HTERT RPE-1 (cell line): Measurements from ENCODE around the gene IGSF11.
"Not testable (repeated sequence)": the region's sequence is repeated elsewhere in the genome, so short reads cannot be mapped to it uniquely, and the experiment has no call there.

ENCODE experiments used
- in situ Hi-C: fragments of 300-500 bp; cut with MboI; formaldehyde crosslinking; loops from 4 replicates; pipeline ENCODE4 v1.14.3; 2020; ENCODE audit warnings: low sequenced_read_pairs

The IGSF11 gene

DNA sequence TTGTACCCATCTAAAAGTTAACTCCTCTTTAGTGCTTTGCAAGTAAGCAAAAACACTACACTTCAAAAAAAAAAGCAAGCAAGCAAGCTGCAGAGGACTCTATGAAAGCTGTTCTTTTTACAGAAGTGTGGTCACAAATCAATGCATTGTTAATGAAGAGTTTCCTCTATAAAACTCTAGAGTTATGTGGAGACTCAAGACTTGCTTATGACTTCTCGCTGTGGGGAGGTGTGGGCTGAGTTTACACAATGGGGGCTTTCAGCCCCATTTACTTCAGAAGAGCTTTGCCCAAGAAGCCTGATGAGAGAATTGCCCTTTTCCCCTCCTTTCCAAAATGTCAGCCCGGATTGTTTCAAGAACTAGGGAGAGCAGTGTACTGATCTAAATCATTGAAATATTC, 144.4 kb downstream of the IGSF11 start:
- in situ Hi-C loops = no loop called here

- in situ Hi-C loops = no loop called here
Observed at GRCh38 chr3:118889691-118890090, 145.0 kb downstream of the IGSF11 start.

- in situ Hi-C loops = no loop called here
Observed at GRCh38 chr3:118886708-118887107, 147.9 kb downstream of the IGSF11 start.

GRCh38 chr3:118884748-118885206, 149.9 kb downstream of the IGSF11 start:
- in situ Hi-C loops = no loop called here

GRCh38 chr3:118882353-118882947, 152.2 kb downstream of the IGSF11 start:
- in situ Hi-C loops = no loop called here

GRCh38 chr3:118868051-118868450, 166.6 kb downstream of the IGSF11 start:
- in situ Hi-C loops = no loop called here

DNA sequence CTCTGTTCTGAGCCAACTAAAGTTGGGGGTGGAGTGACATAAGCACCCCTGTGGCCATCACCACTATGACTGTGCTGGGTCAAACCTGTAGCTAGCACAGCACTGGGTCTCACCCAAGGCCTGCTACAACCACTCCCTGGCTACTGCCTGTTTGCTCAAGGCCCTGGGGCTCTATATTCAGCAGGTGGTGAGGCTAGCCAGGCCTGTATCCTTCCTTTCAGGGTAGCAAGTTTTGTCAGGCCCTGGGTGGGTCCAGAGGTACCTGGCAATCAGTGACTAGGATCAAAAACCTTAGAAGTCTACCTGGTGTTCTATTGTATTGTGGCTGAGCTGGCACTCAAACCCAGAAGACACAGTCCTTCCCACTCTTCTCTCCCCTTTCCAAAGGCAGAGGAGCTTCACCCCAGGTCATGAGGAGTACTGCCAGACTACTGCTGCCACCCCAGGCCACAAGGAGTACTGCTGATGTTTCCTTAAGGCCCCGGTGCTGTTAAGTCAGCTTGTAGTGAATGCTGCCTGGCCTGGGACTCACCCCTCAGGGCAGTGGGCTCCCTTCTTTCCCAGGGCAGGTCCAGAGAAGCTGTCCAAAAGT, 170.8 kb downstream of the IGSF11 start:
- in situ Hi-C loops = no loop called here

DNA sequence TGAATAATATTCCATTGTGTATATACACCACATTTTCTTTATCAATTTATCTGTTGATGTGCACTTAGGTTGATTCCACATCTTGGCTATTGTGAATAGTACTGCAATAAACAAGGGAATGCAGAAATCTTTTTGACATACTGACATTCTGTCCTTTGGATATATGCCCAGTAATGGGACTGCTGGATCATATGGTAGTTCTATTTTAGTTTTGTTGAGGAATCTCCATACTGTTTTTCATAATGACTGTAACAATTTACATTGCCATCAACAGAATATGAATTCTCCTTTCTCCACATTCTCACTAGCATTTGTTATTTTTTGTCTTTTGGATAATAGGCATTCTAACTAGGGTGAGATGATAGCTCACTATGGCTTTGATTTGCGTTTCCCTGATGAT, 174.7 kb downstream of the IGSF11 start:
- in situ Hi-C loops = no loop called here

- in situ Hi-C loops = not testable (repeated sequence)
Observed at GRCh38 chr3:118851466-118852193, 183.0 kb downstream of the IGSF11 start.

DNA sequence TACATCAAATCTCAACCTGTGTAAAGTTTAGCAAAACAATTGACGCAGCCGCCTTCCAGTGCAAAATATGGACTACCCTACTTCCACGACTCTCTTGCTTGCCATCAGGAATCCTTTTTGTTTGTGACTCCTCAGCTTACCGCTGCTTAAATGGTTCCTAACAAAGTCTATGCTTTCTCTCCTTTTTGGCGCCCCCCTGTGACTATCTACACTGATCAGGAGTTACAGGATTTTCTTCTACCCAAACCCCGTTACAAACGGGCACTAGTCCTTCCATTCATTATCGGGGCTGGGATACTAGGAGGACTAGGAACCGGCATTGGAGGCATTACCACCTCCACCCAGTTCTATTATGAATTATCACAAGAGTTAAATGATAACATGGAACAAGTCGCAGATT, 184.0 kb downstream of the IGSF11 start:
- in situ Hi-C loops = no loop called here
